ENCODE results near the gene TSPAN31.
A peak's percentile ranks its signal among the peaks of the same experiment; 100 is the strongest.

Gene TSPAN31

DNA sequence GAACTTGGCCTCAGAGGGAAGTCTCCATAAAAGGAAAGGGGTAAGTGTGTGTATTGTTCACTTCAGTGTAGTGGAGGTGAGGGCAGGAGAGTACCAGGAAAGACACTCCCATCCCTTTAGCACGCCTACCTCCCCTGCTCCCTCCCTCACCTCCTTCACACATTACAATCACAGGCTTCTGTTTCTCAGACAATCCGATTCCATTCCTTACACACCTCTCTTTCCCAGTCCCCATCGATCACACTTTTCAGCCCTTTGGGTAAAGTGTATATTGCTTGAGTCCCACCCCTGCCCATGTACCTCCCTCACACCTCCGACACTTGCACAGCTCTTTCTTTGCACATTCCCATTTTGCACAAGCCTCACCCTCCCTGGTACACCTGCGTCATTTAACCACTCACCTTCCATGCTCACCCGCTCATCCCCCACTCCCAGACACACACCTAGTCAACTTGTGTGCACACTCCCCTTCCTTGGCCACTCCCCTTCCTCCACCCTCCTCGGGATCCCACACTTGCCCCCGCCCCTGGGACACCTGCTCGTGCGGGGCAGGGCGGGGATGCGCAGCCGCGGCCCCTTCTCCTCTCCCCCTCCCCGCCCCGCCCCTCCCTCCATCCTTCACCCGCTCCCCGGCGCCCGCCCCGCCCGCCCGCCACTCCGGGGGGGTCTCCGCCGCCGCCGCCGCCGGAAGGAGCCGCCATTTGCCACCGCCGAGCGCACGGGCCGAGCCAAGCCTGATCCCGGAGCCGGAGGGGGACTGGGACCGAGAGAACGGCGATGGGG, 9.8 kb downstream of the TSPAN31 start, which contains the start of gene MARCHF9:
MARCHF9 (plus strand) TSS at position 693 of the 783 bp plus-strand sequence. CDS start 426 bp downstream, outside the sequence.
- peak within 1 kb of the TSS; percentile 77; the same call in 1 of the 2 replicates for H3K4me3 ChIP-seq (ENCODE audit: low read length)
- peaks cover 9% of the 10 kb centered on the region for H3K27me3 ChIP-seq (ENCODE audit: control insufficient read depth, insufficient read depth, low read length)
- no peaks in the 10 kb centered on the region for H3K9me3 ChIP-seq (ENCODE audit: control insufficient read depth, insufficient read depth, low read length)
- H3K36me3 ChIP-seq (ENCODE audit: control insufficient read depth, insufficient read depth, low read length), result peaks cover 4% of the 10 kb centered on the region; the same call in 1 of the 2 replicates
- no peak within 1 kb of the TSS for H3K27ac ChIP-seq (ENCODE audit: low read length)
- H3K4me1 ChIP-seq (ENCODE audit: control insufficient read depth, insufficient read depth, low read length), result peaks cover 1% of the 10 kb centered on the region; the same call in 1 of the 2 replicates
- no CpG with 5 or more reads among the region's 41 CpGs for WGBS (ENCODE audit: insufficient coverage, insufficient read length)
- DNase-seq (ENCODE audit: low read depth, low spot score), result no peak

DNA sequence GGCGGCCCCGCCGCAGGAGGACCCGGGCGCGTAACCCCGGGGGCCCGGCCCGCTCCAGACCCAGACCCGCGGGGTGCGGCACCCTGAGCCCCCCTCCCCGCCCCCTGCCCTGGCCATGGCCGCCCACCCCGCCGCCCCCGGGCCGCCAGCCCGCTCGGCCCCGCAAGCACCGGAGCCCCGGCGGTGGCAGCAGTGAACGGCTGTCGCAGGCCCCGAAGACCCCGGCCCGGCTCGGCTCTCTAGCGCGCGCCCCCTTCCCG, 10.3 kb downstream of the TSPAN31 start:
- no CpG with 5 or more reads among the region's 34 CpGs for WGBS (ENCODE audit: insufficient coverage, insufficient read length)
- peaks cover 9% of the 10 kb centered on the region for H3K27me3 ChIP-seq (ENCODE audit: control insufficient read depth, insufficient read depth, low read length)
- peak overlapping the region; percentile 77; the same call in 1 of the 2 replicates for H3K4me3 ChIP-seq (ENCODE audit: low read length)
- no peak overlapping the region for H3K27ac ChIP-seq (ENCODE audit: low read length)
- H3K4me1 ChIP-seq (ENCODE audit: control insufficient read depth, insufficient read depth, low read length), result peaks cover 1% of the 10 kb centered on the region; the same call in 1 of the 2 replicates
- H3K36me3 ChIP-seq (ENCODE audit: control insufficient read depth, insufficient read depth, low read length), result peaks cover 4% of the 10 kb centered on the region; the same call in 1 of the 2 replicates
- no peaks in the 10 kb centered on the region for H3K9me3 ChIP-seq (ENCODE audit: control insufficient read depth, insufficient read depth, low read length)
- DNase-seq (ENCODE audit: low read depth, low spot score), result no peak

DNA sequence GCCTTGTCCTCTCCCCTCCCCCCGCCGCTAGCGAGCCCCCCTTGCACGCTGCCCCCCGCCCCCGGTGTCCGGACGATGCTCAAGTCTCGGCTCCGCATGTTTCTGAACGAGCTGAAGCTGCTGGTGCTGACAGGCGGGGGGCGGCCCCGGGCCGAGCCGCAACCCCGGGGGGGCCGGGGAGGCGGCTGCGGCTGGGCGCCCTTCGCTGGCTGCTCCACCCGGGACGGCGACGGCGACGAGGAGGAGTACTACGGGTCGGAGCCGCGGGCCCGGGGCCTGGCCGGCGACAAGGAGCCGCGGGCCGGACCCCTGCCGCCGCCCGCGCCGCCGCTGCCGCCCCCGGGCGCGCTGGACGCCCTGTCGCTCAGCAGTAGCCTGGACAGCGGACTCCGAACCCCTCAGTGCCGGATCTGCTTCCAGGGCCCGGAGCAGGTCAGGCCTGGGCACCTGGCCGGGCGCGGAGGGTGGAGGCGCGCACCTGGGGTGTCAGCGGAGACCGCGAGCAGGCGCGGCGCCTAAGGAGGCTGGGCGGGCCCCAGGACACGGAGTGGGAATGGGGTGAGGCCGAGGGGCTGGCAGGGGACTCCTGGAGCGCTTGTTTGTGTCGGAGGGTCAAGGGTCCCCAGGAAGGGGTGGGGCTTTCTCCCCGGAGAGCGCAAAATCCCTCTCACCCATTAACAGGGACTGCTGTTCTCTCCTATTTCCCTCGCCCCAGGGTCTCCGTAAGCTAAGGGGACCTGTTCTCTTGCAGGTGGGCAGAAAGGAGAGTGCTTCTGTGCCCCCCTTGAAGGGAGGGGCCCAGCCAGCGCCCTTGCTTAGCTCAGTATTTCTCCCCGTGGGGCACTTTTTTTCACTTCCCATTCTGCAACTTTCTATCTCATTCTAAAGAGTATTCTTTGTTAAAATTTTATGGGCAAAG, 10.9 kb downstream of the TSPAN31 start:
- H3K27ac ChIP-seq (ENCODE audit: low read length), result no peak overlapping the region
- WGBS (ENCODE audit: insufficient coverage, insufficient read length), result no CpG with 5 or more reads among the region's 76 CpGs

DNA sequence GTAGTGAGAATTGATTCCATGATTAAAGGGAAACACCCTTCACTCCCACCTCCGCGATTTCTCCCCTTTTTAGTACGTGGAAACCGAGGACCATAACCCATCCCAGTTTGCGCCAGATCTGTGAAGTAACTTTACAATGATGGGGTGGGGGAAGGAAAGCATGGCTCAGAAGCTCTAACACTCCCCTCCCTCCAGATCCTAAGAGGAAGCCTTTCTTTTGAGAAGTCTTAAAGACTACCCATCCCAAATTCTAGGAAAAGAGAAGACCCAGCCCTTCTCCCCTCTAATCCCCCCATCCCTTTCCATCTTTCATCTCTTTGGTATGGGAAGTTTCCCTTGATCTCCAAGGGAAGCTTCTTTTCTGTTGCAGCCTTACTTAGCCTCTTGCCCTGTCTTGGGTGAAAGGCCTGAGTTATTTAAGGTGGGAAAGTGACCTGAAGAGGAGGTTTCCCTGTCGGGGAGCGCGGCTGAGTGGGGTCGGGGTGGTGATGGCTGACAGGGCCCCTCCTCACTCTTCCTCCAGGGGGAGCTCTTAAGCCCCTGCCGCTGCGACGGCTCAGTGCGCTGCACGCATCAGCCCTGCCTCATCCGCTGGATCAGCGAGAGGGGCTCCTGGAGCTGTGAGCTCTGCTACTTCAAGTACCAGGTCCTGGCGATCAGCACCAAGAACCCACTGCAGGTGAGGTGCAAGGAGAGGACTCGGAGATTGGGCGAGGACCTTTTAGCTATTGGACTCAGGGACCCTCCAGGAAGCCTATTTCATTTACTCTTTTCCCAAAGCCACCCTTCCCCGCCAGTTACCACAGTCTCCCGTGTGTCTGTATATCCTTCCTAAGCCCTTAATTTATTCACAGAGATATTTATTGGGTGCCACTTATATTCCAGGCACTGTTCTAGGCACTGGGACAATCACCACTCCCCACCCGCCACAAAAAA, 11.8 kb downstream of the TSPAN31 start:
- no CpG with 5 or more reads among the region's 22 CpGs for WGBS (ENCODE audit: insufficient coverage, insufficient read length)
- H3K4me1 ChIP-seq (ENCODE audit: control insufficient read depth, insufficient read depth, low read length), result no peaks in the 10 kb centered on the region; the same call in 1 of the 2 replicates
- no peak overlapping the region for H3K27ac ChIP-seq (ENCODE audit: low read length)
- no peaks in the 10 kb centered on the region for H3K36me3 ChIP-seq (ENCODE audit: control insufficient read depth, insufficient read depth, low read length)
- DNase-seq (ENCODE audit: low read depth, low spot score), result no peak
- H3K27me3 ChIP-seq (ENCODE audit: control insufficient read depth, insufficient read depth, low read length), result peaks cover 9% of the 10 kb centered on the region
- H3K9me3 ChIP-seq (ENCODE audit: control insufficient read depth, insufficient read depth, low read length), result no peaks in the 10 kb centered on the region
- H3K4me3 ChIP-seq (ENCODE audit: low read length), result no peak overlapping the region

More for the DNA sequence above, 10.9 kb downstream of the TSPAN31 start:
- peaks cover 2% of the 10 kb centered on the region; the same call in 1 of the 2 replicates for H3K36me3 ChIP-seq (ENCODE audit: control insufficient read depth, insufficient read depth, low read length)
- H3K9me3 ChIP-seq (ENCODE audit: control insufficient read depth, insufficient read depth, low read length), result no peaks in the 10 kb centered on the region
- peak overlapping the region; percentile 77; the same call in 1 of the 2 replicates for H3K4me3 ChIP-seq (ENCODE audit: low read length)
- DNase-seq (ENCODE audit: low read depth, low spot score), result no peak
- H3K4me1 ChIP-seq (ENCODE audit: control insufficient read depth, insufficient read depth, low read length), result peaks cover 1% of the 10 kb centered on the region; the same call in 1 of the 2 replicates
- peaks cover 9% of the 10 kb centered on the region for H3K27me3 ChIP-seq (ENCODE audit: control insufficient read depth, insufficient read depth, low read length)

DNA sequence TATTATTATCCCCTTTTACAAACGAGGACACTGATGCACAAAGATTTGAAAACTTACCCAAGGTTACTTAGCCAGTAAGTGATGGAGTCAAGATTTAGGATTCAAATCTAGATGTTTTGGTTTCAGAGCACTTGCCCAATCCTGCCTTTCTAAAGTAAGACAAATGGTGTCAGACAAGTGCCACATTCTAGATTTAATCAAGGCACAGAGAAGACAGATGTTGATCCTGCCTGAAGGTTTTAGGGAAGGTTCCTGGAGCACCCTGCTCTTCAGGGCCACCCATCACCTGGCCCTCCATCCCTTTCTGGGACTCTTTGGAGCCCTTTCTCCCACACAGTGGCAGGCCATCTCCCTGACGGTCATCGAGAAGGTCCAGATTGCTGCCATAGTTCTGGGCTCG, 12.9 kb downstream of the TSPAN31 start:
- Histone ChIP-seq H3K4me1 (ENCODE audit: control insufficient read depth, insufficient read depth, low read length) (no peaks in the 10 kb centered on the region; the same call in 1 of the 2 replicates), H3K4me3 (ENCODE audit: low read length) (no peak overlapping the region), H3K9me3 (ENCODE audit: control insufficient read depth, insufficient read depth, low read length) (no peaks in the 10 kb centered on the region), H3K36me3 (ENCODE audit: control insufficient read depth, insufficient read depth, low read length) (no peaks in the 10 kb centered on the region), H3K27me3 (ENCODE audit: control insufficient read depth, insufficient read depth, low read length) (peaks cover 10% of the 10 kb centered on the region), H3K27ac (ENCODE audit: low read length) (no peak overlapping the region)
- no CpG with 5 or more reads among the region's 4 CpGs for WGBS (ENCODE audit: insufficient coverage, insufficient read length)
- DNase-seq (ENCODE audit: low read depth, low spot score), result no peak

DNA sequence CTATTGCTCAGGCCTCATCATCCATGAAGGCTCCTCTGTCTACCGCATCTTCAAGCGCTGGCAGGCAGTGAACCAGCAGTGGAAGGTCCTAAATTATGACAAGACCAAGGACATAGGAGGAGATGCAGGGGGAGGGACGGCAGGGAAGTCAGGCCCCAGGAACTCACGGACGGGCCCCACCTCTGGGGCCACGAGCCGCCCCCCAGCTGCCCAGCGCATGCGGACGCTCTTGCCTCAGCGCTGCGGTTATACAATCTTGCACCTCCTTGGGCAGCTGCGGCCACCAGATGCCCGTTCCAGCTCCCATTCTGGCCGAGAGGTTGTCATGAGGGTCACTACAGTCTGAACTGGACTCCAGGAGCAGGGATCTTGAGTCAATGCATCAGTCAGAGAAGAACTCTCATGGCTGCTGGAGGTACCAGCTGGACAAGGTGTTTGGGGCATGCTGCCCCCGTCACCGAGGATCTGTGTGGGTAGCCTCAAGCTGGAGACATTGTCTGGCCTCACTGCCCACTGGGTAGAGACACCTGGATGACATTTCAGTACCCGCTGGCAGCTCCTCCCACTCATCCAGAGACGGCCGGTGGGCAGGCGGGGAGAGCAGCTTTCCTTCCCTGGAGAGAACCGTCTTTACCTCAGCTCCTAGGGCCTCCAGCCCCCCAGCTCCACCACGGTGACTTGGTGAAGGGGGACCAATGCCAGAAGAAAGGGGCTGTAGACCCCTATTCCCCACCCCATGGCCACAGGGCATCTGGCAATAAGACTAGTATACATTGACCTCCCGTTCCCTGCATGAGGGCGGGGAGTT, 13.9 kb downstream of the TSPAN31 start:
- H3K27me3 ChIP-seq (ENCODE audit: control insufficient read depth, insufficient read depth, low read length), result peaks cover 10% of the 10 kb centered on the region

DNA sequence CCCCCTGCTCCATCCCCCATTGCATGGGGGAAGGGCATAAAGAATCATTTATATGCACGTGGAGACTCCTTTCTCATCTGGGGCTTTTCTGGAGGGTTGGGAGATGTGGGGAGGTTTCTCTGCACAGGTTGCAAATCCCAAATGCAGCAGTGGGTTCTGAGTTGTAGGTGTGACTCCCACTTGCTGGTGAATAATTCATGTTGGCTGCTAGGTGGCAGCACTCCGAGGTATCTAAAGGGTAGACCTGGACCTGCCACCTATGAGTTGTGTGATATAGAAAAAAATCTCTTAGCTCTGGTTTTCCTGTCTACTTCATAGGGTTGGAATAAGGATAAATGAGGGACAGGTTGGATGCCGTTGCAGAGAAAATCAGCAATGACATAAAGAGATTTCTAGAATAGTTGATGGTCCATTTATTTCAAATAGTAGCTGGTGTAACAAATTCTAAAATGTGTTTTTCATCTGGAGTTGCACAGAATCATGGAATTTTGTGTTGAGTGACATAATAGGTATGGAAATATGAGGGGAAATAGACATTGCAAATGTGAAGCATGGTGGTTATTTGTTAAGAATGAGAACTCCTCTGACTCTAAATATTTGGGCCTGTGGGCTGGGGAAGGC, 14.6 kb downstream of the TSPAN31 start:
- Histone ChIP-seq H3K27me3 (ENCODE audit: control insufficient read depth, insufficient read depth, low read length) (peaks cover 14% of the 10 kb centered on the region), H3K4me3 (ENCODE audit: low read length) (no peak overlapping the region), H3K4me1 (ENCODE audit: control insufficient read depth, insufficient read depth, low read length) (no peaks in the 10 kb centered on the region; the same call in 1 of the 2 replicates), H3K9me3 (ENCODE audit: control insufficient read depth, insufficient read depth, low read length) (no peaks in the 10 kb centered on the region), H3K27ac (ENCODE audit: low read length) (no peak overlapping the region), H3K36me3 (ENCODE audit: control insufficient read depth, insufficient read depth, low read length) (no peaks in the 10 kb centered on the region)
- DNase-seq (ENCODE audit: low read depth, low spot score), result no peak
- no CpG with 5 or more reads among the region's 3 CpGs for WGBS (ENCODE audit: insufficient coverage, insufficient read length)

More for the DNA sequence above, 13.9 kb downstream of the TSPAN31 start:
- no peak overlapping the region for H3K4me3 ChIP-seq (ENCODE audit: low read length)
- no peaks in the 10 kb centered on the region for H3K9me3 ChIP-seq (ENCODE audit: control insufficient read depth, insufficient read depth, low read length)
- H3K36me3 ChIP-seq (ENCODE audit: control insufficient read depth, insufficient read depth, low read length), result no peaks in the 10 kb centered on the region
- DNase-seq (ENCODE audit: low read depth, low spot score), result no peak
- no CpG with 5 or more reads among the region's 25 CpGs for WGBS (ENCODE audit: insufficient coverage, insufficient read length)
- H3K27ac ChIP-seq (ENCODE audit: low read length), result no peak overlapping the region
- no peaks in the 10 kb centered on the region; the same call in 1 of the 2 replicates for H3K4me1 ChIP-seq (ENCODE audit: control insufficient read depth, insufficient read depth, low read length)

DNA sequence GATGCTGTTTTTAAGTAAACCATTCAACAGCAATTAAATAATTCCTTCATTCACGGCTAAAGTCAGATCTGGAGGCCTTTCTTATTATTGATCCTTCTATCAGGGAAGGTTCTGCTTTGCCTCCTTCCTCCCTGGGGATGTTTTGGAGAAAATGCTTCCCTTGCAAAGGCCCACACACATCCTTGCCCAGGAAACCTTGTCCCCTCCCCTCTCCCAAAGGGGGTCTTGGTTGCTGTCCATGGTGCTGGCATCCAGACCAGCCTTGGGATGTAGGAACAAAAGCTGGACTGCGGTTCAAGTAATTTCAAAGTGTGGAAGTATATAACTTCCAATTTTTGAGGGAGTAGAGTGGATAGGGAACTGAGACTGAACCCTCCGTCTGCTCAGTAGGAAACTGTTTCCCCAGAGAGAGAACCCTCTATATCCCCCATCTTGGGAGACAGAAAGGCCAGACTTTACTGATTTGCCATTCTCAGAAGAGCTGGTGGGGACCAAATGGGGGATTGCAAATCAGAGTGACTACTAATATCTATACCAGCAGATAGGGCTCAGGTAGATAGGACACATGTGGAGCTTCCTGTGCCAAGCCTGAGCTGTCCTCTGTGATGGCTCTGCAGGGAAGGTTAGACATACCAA, 15.6 kb downstream of the TSPAN31 start:
- Histone ChIP-seq H3K4me1 (ENCODE audit: control insufficient read depth, insufficient read depth, low read length) (peaks cover 1% of the 10 kb centered on the region; the same call in 1 of the 2 replicates), H3K9me3 (ENCODE audit: control insufficient read depth, insufficient read depth, low read length) (no peaks in the 10 kb centered on the region), H3K4me3 (ENCODE audit: low read length) (no peak overlapping the region), H3K36me3 (ENCODE audit: control insufficient read depth, insufficient read depth, low read length) (no peaks in the 10 kb centered on the region), H3K27ac (ENCODE audit: low read length) (no peak overlapping the region), H3K27me3 (ENCODE audit: control insufficient read depth, insufficient read depth, low read length) (peaks cover 23% of the 10 kb centered on the region)
- DNase-seq (ENCODE audit: low read depth, low spot score), result no peak
- no CpG with 5 or more reads among the region's 3 CpGs for WGBS (ENCODE audit: insufficient coverage, insufficient read length)
